Stimulated activated CD8-positive, alpha-beta memory T cell treated with anti-CD3 and anti-CD28 coated beads, Interleukin-7, amount 100 ng/mL, for 4 hours (primary cell): ENCODE data around the gene IGSF21.

Experiments
- DNase-seq, 2 donors: peaks; one replicate each; pipeline ENCODE4 v3.0.0-alpha.2; 2020; ENCODE audit warnings: low read depth in 2 of 2

The IGSF21 gene

GRCh38 chr1:18176619-18177018 is 69.0 kb downstream of the IGSF21 start:
- no peak for DNase-seq

GRCh38 chr1:18178111-18178510 is 70.5 kb downstream of the IGSF21 start:
- DNase-seq = no peak

GRCh38 chr1:18179009-18179408 is 71.4 kb downstream of the IGSF21 start:
- no peak for DNase-seq

- DNase-seq = no peak
These were observed 75.0 kb downstream of the IGSF21 start for GRCh38 chr1:18182398-18183160.

GRCh38 chr1:18183533-18183932 is 75.9 kb downstream of the IGSF21 start:
- DNase-seq = no peak

- DNase-seq = no peak
These were observed 79.5 kb downstream of the IGSF21 start for GRCh38 chr1:18187054-18187453.

- DNase-seq = no peak
These were observed 81.4 kb downstream of the IGSF21 start for GRCh38 chr1:18188820-18189517.

GRCh38 chr1:18190598-18190997 is 83.0 kb downstream of the IGSF21 start:
- no peak for DNase-seq

- no peak for DNase-seq
These were observed 83.4 kb downstream of the IGSF21 start for GRCh38 chr1:18191037-18191436.

- no peak for DNase-seq
These were observed 84.0 kb downstream of the IGSF21 start for GRCh38 chr1:18191481-18192155.

GRCh38 chr1:18192182-18192581 is 84.6 kb downstream of the IGSF21 start:
- no peak for DNase-seq

- no peak for DNase-seq
These were observed 85.4 kb downstream of the IGSF21 start for GRCh38 chr1:18192974-18193373.

GRCh38 chr1:18197299-18197698 is 89.7 kb downstream of the IGSF21 start:
- DNase-seq = no peak

- no peak for DNase-seq
These were observed 90.7 kb downstream of the IGSF21 start for GRCh38 chr1:18198260-18198659.

GRCh38 chr1:18199462-18199861 is 91.9 kb downstream of the IGSF21 start:
- DNase-seq = no peak

GRCh38 chr1:18200136-18200717 is 92.6 kb downstream of the IGSF21 start:
- DNase-seq = no peak

- no peak for DNase-seq
These were observed 93.3 kb downstream of the IGSF21 start for GRCh38 chr1:18200918-18201317.

- DNase-seq = no peak
These were observed 94.6 kb downstream of the IGSF21 start for GRCh38 chr1:18201997-18202719.

GRCh38 chr1:18203645-18204044 is 96.0 kb downstream of the IGSF21 start:
- no peak for DNase-seq

- DNase-seq = no peak
These were observed 97.0 kb downstream of the IGSF21 start for GRCh38 chr1:18204575-18204974.

GRCh38 chr1:18205319-18205718 is 97.7 kb downstream of the IGSF21 start:
- no peak for DNase-seq

GRCh38 chr1:18211764-18212163 is 104.2 kb downstream of the IGSF21 start:
- no peak for DNase-seq
